ENCODE results near the gene ALPL. TPM values are rescaled to one million over a fixed set of nuclear protein-coding genes. Genes with fewer than 3 reads are reported as not detected.

ALPL gene
- polyA plus RNA-seq, 1 donor from 2014 or later, result 0.42 TPM

GRCh38 chr1:21590934-21591333, 81.7 kb downstream of the ALPL start:
- Histone ChIP-seq H3K4me2 (ENCODE audit: low read length) (no peak overlapping the region), H3K27me3 (ENCODE audit: insufficient read depth, low read depth, low read length) (no peaks in the 10 kb centered on the region), H3K79me2 (replicated peaks; ENCODE audit: insufficient read depth, low read length) (no peaks in the 10 kb centered on the region), H3K9me3 (ENCODE audit: low read length) (no peaks in the 10 kb centered on the region), H2AFZ (ENCODE audit: low read depth, low read length) (no peak overlapping the region), H3K27ac (ENCODE audit: low read length) (no peak overlapping the region), H3F3A (ENCODE audit: insufficient read depth, low read length, poor library complexity, severe bottlenecking) (no peaks in the 10 kb centered on the region), H3K9ac (ENCODE audit: low read length) (no peak overlapping the region), H3K4me3 (ENCODE audit: low read length) (peak overlapping the region; percentile 15), H3K36me3 (ENCODE audit: insufficient read depth, low read length) (no peaks in the 10 kb centered on the region), H4K20me1 (ENCODE audit: insufficient read depth) (no peaks in the 10 kb centered on the region), H3K9me2 (ENCODE audit: insufficient read depth, low read length) (no peaks in the 10 kb centered on the region)
- no peak for TF ChIP-seq RAD21 (conservative IDR thresholded peaks at IDR 0.05)
- TF ChIP-seq CTCF (IDR thresholded peaks at IDR 0.05; ENCODE audit: poor library complexity, severe bottlenecking), result no peak
- no peak for TF ChIP-seq SMC3 (conservative IDR thresholded peaks at IDR 0.05; ENCODE audit: poor library complexity)
- TF ChIP-seq POLR2AphosphoS5 (IDR thresholded peaks at IDR 0.05), result no peak
- TF ChIP-seq EZH2 (IDR thresholded peaks at IDR 0.05; ENCODE audit: borderline replicate concordance, insufficient read depth, low read length, poor library complexity, severe bottlenecking), result no peak
- TF ChIP-seq REST (IDR thresholded peaks at IDR 0.05; ENCODE audit: borderline replicate concordance), result no peak
- TF ChIP-seq EP300 (conservative IDR thresholded peaks at IDR 0.05; ENCODE audit: poor library complexity, severe bottlenecking), result no peak
- TF ChIP-seq MXI1 (conservative IDR thresholded peaks at IDR 0.05; ENCODE audit: poor library complexity, severe bottlenecking), result no peak

GRCh38 chr1:21592086-21592865, 83.1 kb downstream of the ALPL start:
- Histone ChIP-seq H3K27ac (ENCODE audit: low read length) (no peak overlapping the region), H4K20me1 (ENCODE audit: insufficient read depth) (no peaks in the 10 kb centered on the region), H3K79me2 (replicated peaks; ENCODE audit: insufficient read depth, low read length) (no peaks in the 10 kb centered on the region), H3K27me3 (ENCODE audit: insufficient read depth, low read depth, low read length) (no peaks in the 10 kb centered on the region), H3K9me2 (ENCODE audit: insufficient read depth, low read length) (no peaks in the 10 kb centered on the region), H3K9ac (ENCODE audit: low read length) (no peak overlapping the region), H3K9me3 (ENCODE audit: low read length) (no peaks in the 10 kb centered on the region), H3K4me3 (ENCODE audit: low read length) (no peak overlapping the region), H2AFZ (ENCODE audit: low read depth, low read length) (no peak overlapping the region), H3F3A (ENCODE audit: insufficient read depth, low read length, poor library complexity, severe bottlenecking) (no peaks in the 10 kb centered on the region), H3K36me3 (ENCODE audit: insufficient read depth, low read length) (no peaks in the 10 kb centered on the region), H3K4me2 (ENCODE audit: low read length) (no peak overlapping the region)
- TF ChIP-seq EZH2 (IDR thresholded peaks at IDR 0.05; ENCODE audit: borderline replicate concordance, insufficient read depth, low read length, poor library complexity, severe bottlenecking) (no peak), REST (IDR thresholded peaks at IDR 0.05; ENCODE audit: borderline replicate concordance) (no peak), TAF1 (IDR thresholded peaks at IDR 0.05; ENCODE audit: low read depth) (no peak)

Measured in neural cell (in vitro differentiated cells).